GM20000 (cell line): Measurements from ENCODE around the gene LIME1.

Source experiments
- DNase-seq: peaks from one replicate; pipeline ENCODE4 v3.0.0; 2012; ENCODE audit warnings: low spot score
- CTCF ChIP-seq: IDR thresholded peaks from 2 replicates; pipeline ENCODE4 v1.5.1; 2012; ENCODE audit warnings: mild to moderate bottlenecking, control low read depth; ENCODE audit errors: extremely low read depth, missing control alignments

Gene LIME1

GRCh38 chr20:63743210-63743970 lies 6.9 kb downstream of the LIME1 start:
- no peak for TF ChIP-seq CTCF
- DNase-seq: no peak

- TF ChIP-seq CTCF: no peak
- no peak for DNase-seq
Measured at GRCh38 chr20:63744158-63744557, 7.7 kb downstream of the LIME1 start.

GRCh38 chr20:63744574-63745423 lies 8.3 kb downstream of the LIME1 start:
- no peak for DNase-seq
- TF ChIP-seq CTCF: no peak

- TF ChIP-seq CTCF: no peak
- DNase-seq: peak; percentile 28
Measured at GRCh38 chr20:63745424-63745805, 9.0 kb downstream of the LIME1 start.

GRCh38 chr20:63745961-63746731 lies 9.7 kb downstream of the LIME1 start:
- peak; percentile 30 for DNase-seq
- TF ChIP-seq CTCF: no peak

- peak; percentile 15 for DNase-seq
- TF ChIP-seq CTCF: no peak
Measured at GRCh38 chr20:63746751-63747315, 10.4 kb downstream of the LIME1 start.
